K562 (cell line): ENCODE results near the gene CAV1. TPM values are rescaled to one million over a fixed set of nuclear protein-coding genes. Genes with fewer than 3 reads are reported as not detected.

Experiments used
- ATAC-seq: fragments of 200-7000 bp; cut with Tn5 transposase; 3 replicates; pipeline ENCODE4 v1.9.1; 2020; ENCODE audit warnings: moderate library complexity
- BruUV-seq: library from RNA; stranded (reverse); fragments of 400-500 nt; replicated peaks from 2 replicates; lab custom pipeline; 2021; lab: Mats Ljungman, UMichigan
- CTCF ChIA-PET: fragments of 300-600 bp; formaldehyde crosslinking; extraction: SDS; loops from one replicate; lab custom pipeline; 2021; ENCODE audit warnings: low intra/inter-chr PET ratio; lab: Yijun Ruan, JAX
- POLR2A ChIA-PET: fragments of 300-600, 350-650 bp; sonication (Branson Sonifier 250); formaldehyde crosslinking; extraction: SDS; loops from one replicate; lab custom pipeline; 2021; ENCODE audit warnings: antibody characterized with exemption, inconsistent platforms; lab: Yijun Ruan, JAX
- DNase-seq, 4 experiments: peaks; one replicate each; pipeline versions ENCODE4 v3.0.0 to v3.0.0-alpha.2; 2011 to 2018; ENCODE audit warnings: low spot score in 3 of 4, mixed read lengths in 3 of 4; ENCODE audit errors: extremely low read depth in 1 of 4
- FAIRE-seq: peaks from 2 replicates; lab custom pipeline; 2011; peaks lifted over from hg19 to GRCh38; lab: Jason Lieb, UNC
- H2AFZ ChIP-seq: 2 replicates; pipeline ENCODE4 v1.6.0; 2011; ENCODE audit warnings: low read depth, low read length, control low read depth, inconsistent platforms
- H3K27ac ChIP-seq: fragments of 200-600 bp; 3 replicates; pipeline ENCODE4 v1.8.0; 2011; ENCODE audit warnings: low read depth, mild to moderate bottlenecking, control low read depth, inconsistent platforms, low read length, moderate library complexity, mixed read lengths; ENCODE audit errors: extremely low read depth
- H3K27me3 ChIP-seq, 2 experiments: fragments of 300-600 bp in 1 of 2; 2 replicates in 1 of 2; 3 replicates in 1 of 2; pipeline versions ENCODE4 v1.6.0 to v1.8.0; 2011; ENCODE audit warnings: inconsistent platforms in 2 of 2, low read length in 2 of 2, mild to moderate bottlenecking in 1 of 2, mixed read lengths in 1 of 2, moderate library complexity in 1 of 2; ENCODE audit not compliant: control insufficient read depth in 2 of 2, insufficient read depth in 2 of 2
- H3K36me3 ChIP-seq: fragments of 300-600 bp; 3 replicates; pipeline ENCODE4 v1.8.0; 2011; ENCODE audit warnings: mild to moderate bottlenecking, low read length, inconsistent platforms; ENCODE audit not compliant: control insufficient read depth, insufficient read depth
- H3K4me1 ChIP-seq, 2 experiments: fragments of 200-600 bp in 1 of 2; replicated peaks in 1 of 2; 2 replicates in 1 of 2; 3 replicates in 1 of 2; pipeline versions ENCODE4 v1.5.1 to v1.8.0; 2011; ENCODE audit warnings: inconsistent platforms in 2 of 2, low read length in 2 of 2, mild to moderate bottlenecking in 1 of 2, mixed read lengths in 1 of 2, moderate library complexity in 1 of 2; ENCODE audit not compliant: control insufficient read depth in 2 of 2, insufficient read depth in 2 of 2
- H3K4me2 ChIP-seq: 2 replicates; pipeline ENCODE4 v1.6.1; 2011; ENCODE audit warnings: low read length, control low read depth, inconsistent platforms, mixed read lengths; ENCODE audit not compliant: insufficient read depth
- H3K4me3 ChIP-seq: fragments of 200-600 bp; sonication (generic), shearing (Covaris generic); 2 replicates; pipeline ENCODE4 v1.5.1; 2016; ENCODE audit warnings: control low read depth, inconsistent platforms
- H3K79me2 ChIP-seq: fragments of 200-600 bp; 3 replicates; pipeline ENCODE4 v1.8.0; 2011; ENCODE audit warnings: low read length, inconsistent platforms; ENCODE audit not compliant: control insufficient read depth, insufficient read depth
- H3K9ac ChIP-seq, 2 experiments: 2 replicates each; pipeline versions ENCODE4 v1.6.0 to v1.6.1; 2011; ENCODE audit warnings: low read depth in 2 of 2, low read length in 2 of 2, control low read depth in 1 of 2, inconsistent platforms in 1 of 2, mild to moderate bottlenecking in 1 of 2, mixed read lengths in 1 of 2; ENCODE audit not compliant: insufficient read depth in 1 of 2
- H3K9me1 ChIP-seq: one replicate; pipeline ENCODE4 v1.6.0; 2011; ENCODE audit warnings: inconsistent platforms, mild to moderate bottlenecking, low read length, moderate library complexity; ENCODE audit not compliant: control insufficient read depth, insufficient read depth
- H3K9me3 ChIP-seq: replicated peaks from 2 replicates; pipeline ENCODE4 v1.5.1; 2011; ENCODE audit warnings: low read depth, low read length, inconsistent platforms; ENCODE audit not compliant: control insufficient read depth, insufficient read depth
- H4K20me1 ChIP-seq: replicated peaks from 2 replicates; pipeline ENCODE4 v1.6.1; 2011; ENCODE audit warnings: low read length, inconsistent platforms, mixed read lengths; ENCODE audit not compliant: control insufficient read depth, insufficient read depth
- BRCA1 ChIP-seq, 2 experiments: fragments of 450-650 bp in 1 of 2; sonication (generic) in 1 of 2; formaldehyde crosslinking in 1 of 2; IDR thresholded peaks; 2 replicates each; pipeline versions ENCODE4 v1.5.0 to v1.6.1; 2017 to 2020; ENCODE audit warnings: mild to moderate bottlenecking in 1 of 2, missing genetic modification reagents in 1 of 2
- CC2D1A ChIP-seq: fragments of 450-650 bp; IDR thresholded peaks from 2 replicates; pipeline ENCODE4 v1.6.1; 2017; ENCODE audit warnings: mild to moderate bottlenecking
- ESRRB ChIP-seq: fragments of 250-450 bp; sonication (Bioruptor Pico); IDR thresholded peaks from 2 replicates; pipeline ENCODE4 v1.5.0; 2020; ENCODE audit warnings: mild to moderate bottlenecking, moderate library complexity, borderline replicate concordance
- IRF2 ChIP-seq: sonication (generic); formaldehyde crosslinking; IDR thresholded peaks from 2 replicates; pipeline ENCODE4 v1.8.1; 2022; ENCODE audit warnings: mild to moderate bottlenecking, missing genetic modification reagents
- NFRKB ChIP-seq: fragments of 450-650 bp; IDR thresholded peaks from 2 replicates; pipeline ENCODE4 v1.6.1; 2016; ENCODE audit warnings: low read depth
- PHF8 ChIP-seq: fragments of 200-600 bp; sonication (generic); IDR thresholded peaks from 2 replicates; pipeline ENCODE4 v1.6.1; 2012; ENCODE audit warnings: mixed run types, mild to moderate bottlenecking, inconsistent platforms, low read length, moderate library complexity, borderline replicate concordance
- REST ChIP-seq, 2 experiments: fragments of 450-650 bp; formaldehyde crosslinking in 1 of 2; IDR thresholded peaks; 2 replicates each; pipeline versions ENCODE4 v1.4.0 to v1.6.1; 2014 to 2020; ENCODE audit warnings: mild to moderate bottlenecking in 2 of 2, borderline replicate concordance in 1 of 2, low read depth in 1 of 2
- SRF ChIP-seq, 2 experiments: fragments of 250-450, 450-650 bp in 1 of 2; sonication (Bioruptor Pico) in 1 of 2; sonication (generic) in 1 of 2; formaldehyde crosslinking; IDR thresholded peaks; 2 replicates each; pipeline versions ENCODE4 v1.5.0 to v1.5.1; 2020 to 2022; ENCODE audit warnings: mild to moderate bottlenecking in 1 of 2, missing genetic modification reagents in 1 of 2
- TRIM24 ChIP-seq, 2 experiments: fragments of 450-650 bp; IDR thresholded peaks; 2 replicates each; pipeline ENCODE4 v1.6.1; 2016
- ZBTB43 ChIP-seq: sonication (generic); formaldehyde crosslinking; IDR thresholded peaks from 2 replicates; pipeline ENCODE4 v1.8.0; 2023; ENCODE audit warnings: mild to moderate bottlenecking, missing genetic modification reagents
- ZKSCAN3 ChIP-seq: fragments of 250-450 bp; sonication (Bioruptor Pico); IDR thresholded peaks from 2 replicates; pipeline ENCODE4 v1.4.0; 2020
- ZNF174 ChIP-seq: fragments of 250-450 bp; sonication (Bioruptor Pico); IDR thresholded peaks from 2 replicates; pipeline ENCODE4 v1.4.0; 2020; ENCODE audit warnings: mild to moderate bottlenecking
- WGBS: fragments of 100-300 bp; shearing (Covaris generic); methylation state at CpG from one replicate; pipeline ENCODE4 v1.1.6; 2016; ENCODE audit warnings: low coverage, mixed read lengths; ENCODE audit not compliant: insufficient coverage; ENCODE audit errors: missing lambda C conversion rate; 5-methylcytosine and 5-hydroxymethylcytosine counted together
- in situ Hi-C: fragments of 300-500 bp; cut with MboI; formaldehyde crosslinking; loops from 4 replicates; pipeline ENCODE4 v1.15.0; 2018; ENCODE audit warnings: inconsistent platforms, mixed read lengths
- intact Hi-C: fragments of 100-400 bp; cut with micrococcal nuclease; formaldehyde crosslinking; loops from 2 replicates; pipeline ENCODE4 v1.14.2; 2022
- polyA plus RNA-seq, 8 experiments: library from polyadenylated mRNA; depleted of rRNA in 4 of 8; stranded (reverse) in 5 of 8; unstranded in 3 of 8; fragments of >200 nt; fragmentation: Nextera tagmentation in 2 of 8; fragmentation: Illumina TruSeq in 1 of 8; extraction: Ambion mirVana in 2 of 8; extraction: Trizol in 1 of 8; gene quantifications; 2 replicates each; pipeline versions ENCODE4 v1.2.1 to v1.2.3, GENCODE V29; 2011 to 2014; ENCODE audit warnings: inconsistent platforms in 1 of 8, missing spikeins in 1 of 8
- total RNA-seq, 7 experiments: library from RNA; depleted of rRNA in 6 of 7; stranded (reverse); fragments of >200 nt in 6 of 7; fragmentation: Illumina TruSeq in 2 of 7; extraction: Trizol in 2 of 7; gene quantifications; 2 replicates each; pipeline versions ENCODE4 v1.2.1 to v1.2.3, GENCODE V29; 2011 to 2021; ENCODE audit warnings: low replicate concordance in 1 of 7

The CAV1 gene
- total and polyA plus RNA-seq, 9 of the 15 experiments (the other 6 are each of a cell fraction or from before 2014, with no cell fraction given), result 0.08 to 1.5 (median 0.63) TPM

- H2AFZ ChIP-seq, result no peak overlapping the region
- BruUV-seq, result no TSS peak
- POLR2A ChIA-PET, result interaction anchor here (0.7 to 1.0 kb wide), 2 partner anchors 11 to 346 kb away, joined by 3 to 4 read pairs; no protein-coding TSS in a partner anchor
- no peak overlapping the region for H3K4me3 ChIP-seq
- H3K27me3 ChIP-seq, result peaks cover 0 to 4% of the 10 kb centered on the region in 2 experiments; a peak in 2 of 5 replicates
- H3K27ac ChIP-seq, result no peak overlapping the region
- no peaks in the 10 kb centered on the region for H3K4me1 ChIP-seq
- no peak overlapping the region for H3K4me2 ChIP-seq
- no peaks in the 10 kb centered on the region for H3K9me1 ChIP-seq
- H3K9ac ChIP-seq, result no peak overlapping the region
- in situ Hi-C loops (no loop called here), intact Hi-C loops (no loop called here)
- H3K36me3 ChIP-seq, result no peaks in the 10 kb centered on the region
- H3K9me3 ChIP-seq, result no peaks in the 10 kb centered on the region
- ATAC-seq (no peak), DNase-seq (no peak), FAIRE-seq (no peak)
- H3K79me2 ChIP-seq, result no peaks in the 10 kb centered on the region
- H4K20me1 ChIP-seq, result no peaks in the 10 kb centered on the region
- WGBS, result 10% methylated on average over 3 of the region's 3 CpGs
- CTCF ChIA-PET, result no interaction called here
- TF ChIP-seq ZNF174 (CRISPR knock-in tag) (no peak), TRIM24 (IDR thresholded peaks at IDR 0.05) (no peak), REST (IDR thresholded peaks at IDR 0.05; ENCODE audit: borderline replicate concordance) (no peak), REST (CRISPR knock-in tag; IDR thresholded peaks at IDR 0.05; ENCODE audit: low read depth) (no peak), PHF8 (no peak), ESRRB (no peak), SRF (CRISPR knock-in tag; IDR thresholded peaks at IDR 0.05) (no peak), CC2D1A (no peak), BRCA1 (IDR thresholded peaks at IDR 0.05) (no peak), BRCA1 (CRISPR knock-in tag; IDR thresholded peaks at IDR 0.05) (no peak), IRF2 (no peak), NFRKB (no peak), ZKSCAN3 (CRISPR knock-in tag) (no peak), ZBTB43 (no peak)
Observed at GRCh38 chr7:116532102-116532688, 7.4 kb downstream of the CAV1 start.
